K562 (cell line): Measurements from ENCODE around the gene KCNK10. TPM values are rescaled to one million over a fixed set of nuclear protein-coding genes. Genes with fewer than 3 reads are reported as not detected.

ENCODE experiments used
- AFF4 ChIP-seq: sonication (generic); formaldehyde crosslinking; IDR thresholded peaks from 2 replicates; pipeline ENCODE4 v1.8.0; 2023; ENCODE audit warnings: mild to moderate bottlenecking, missing genetic modification reagents
- HEY1 ChIP-seq: fragments of 250-450 bp; sonication (Bioruptor Pico); IDR thresholded peaks from 2 replicates; pipeline ENCODE4 v1.5.0; 2020; ENCODE audit warnings: mild to moderate bottlenecking, moderate library complexity, borderline replicate concordance
- MLX ChIP-seq, 2 experiments: fragments of 450-650 bp in 1 of 2; sonication (generic) in 1 of 2; formaldehyde crosslinking; conservative IDR thresholded peaks; 2 replicates each; pipeline versions ENCODE4 v1.4.0 to v1.8.1; 2020 to 2022; ENCODE audit warnings: mild to moderate bottlenecking in 1 of 2, missing genetic modification reagents in 1 of 2
- NR2C2 ChIP-seq, 2 experiments: fragments of 200-800 bp in 1 of 2; sonication (Bioruptor generic) in 1 of 2; sonication (generic) in 1 of 2; formaldehyde crosslinking in 1 of 2; IDR thresholded peaks; 2 replicates each; pipeline versions ENCODE4 v1.6.1 to v1.8.0; 2016 to 2022; ENCODE audit warnings: mild to moderate bottlenecking in 1 of 2, missing compliant biosample characterization in 1 of 2, missing genetic modification characterization in 1 of 2, missing genetic modification reagents in 1 of 2
- RAD21 ChIP-seq, 2 experiments: fragments of 250-450 bp in 1 of 2; fragments of 450-650 bp in 1 of 2; sonication (Bioruptor Pico) in 1 of 2; formaldehyde crosslinking in 1 of 2; IDR thresholded peaks in 1 of 2; conservative IDR thresholded peaks in 1 of 2; 2 replicates each; pipeline versions ENCODE4 v1.4.0 to v1.8.0; 2020 to 2022; ENCODE audit warnings: mild to moderate bottlenecking in 2 of 2, moderate library complexity in 1 of 2
- ZBTB49 ChIP-seq: sonication (generic); formaldehyde crosslinking; IDR thresholded peaks from 2 replicates; pipeline ENCODE4 v1.8.0; 2022; ENCODE audit warnings: missing genetic modification reagents, mild to moderate bottlenecking, borderline replicate concordance
- ZNF277 ChIP-seq: fragments of 250-450 bp; sonication (Bioruptor Pico); IDR thresholded peaks from 2 replicates; pipeline ENCODE4 v1.8.0; 2022; ENCODE audit warnings: inconsistent platforms, mild to moderate bottlenecking, moderate library complexity, borderline replicate concordance
- polyA plus RNA-seq, 8 experiments: library from polyadenylated mRNA; depleted of rRNA in 4 of 8; stranded (reverse) in 5 of 8; unstranded in 3 of 8; fragments of >200 nt; fragmentation: Nextera tagmentation in 2 of 8; fragmentation: Illumina TruSeq in 1 of 8; extraction: Ambion mirVana in 2 of 8; extraction: Trizol in 1 of 8; gene quantifications; 2 replicates each; pipeline versions ENCODE4 v1.2.1 to v1.2.3, GENCODE V29; 2011 to 2014; ENCODE audit warnings: inconsistent platforms in 1 of 8, missing spikeins in 1 of 8
- total RNA-seq, 7 experiments: library from RNA; depleted of rRNA in 6 of 7; stranded (reverse); fragments of >200 nt in 6 of 7; fragmentation: Illumina TruSeq in 2 of 7; extraction: Trizol in 2 of 7; gene quantifications; 2 replicates each; pipeline versions ENCODE4 v1.2.1 to v1.2.3, GENCODE V29; 2011 to 2021; ENCODE audit warnings: low replicate concordance in 1 of 7
- TF ChIP-seq, protein P1 (sequence below): fragments of 450-650 bp; formaldehyde crosslinking; IDR thresholded peaks from 2 replicates; pipeline ENCODE4 v1.4.0; 2020; ENCODE audit warnings: mild to moderate bottlenecking, moderate library complexity
- TF ChIP-seq, protein P2 (sequence below): fragments of 200-400 bp; formaldehyde crosslinking; IDR thresholded peaks from 2 replicates; pipeline ENCODE4 v1.6.1; 2017; ENCODE audit warnings: mild to moderate bottlenecking, low read depth, low read length, moderate library complexity
- TF ChIP-seq, protein P3 (sequence below): fragments of 450-650 bp; IDR thresholded peaks from 2 replicates; pipeline ENCODE4 v1.6.1; 2017; ENCODE audit warnings: mild to moderate bottlenecking, moderate library complexity

KCNK10 gene
- total and polyA plus RNA-seq, 9 of the 15 experiments (the other 6 are each of a cell fraction or from before 2014, with no cell fraction given): not detected

DNA sequence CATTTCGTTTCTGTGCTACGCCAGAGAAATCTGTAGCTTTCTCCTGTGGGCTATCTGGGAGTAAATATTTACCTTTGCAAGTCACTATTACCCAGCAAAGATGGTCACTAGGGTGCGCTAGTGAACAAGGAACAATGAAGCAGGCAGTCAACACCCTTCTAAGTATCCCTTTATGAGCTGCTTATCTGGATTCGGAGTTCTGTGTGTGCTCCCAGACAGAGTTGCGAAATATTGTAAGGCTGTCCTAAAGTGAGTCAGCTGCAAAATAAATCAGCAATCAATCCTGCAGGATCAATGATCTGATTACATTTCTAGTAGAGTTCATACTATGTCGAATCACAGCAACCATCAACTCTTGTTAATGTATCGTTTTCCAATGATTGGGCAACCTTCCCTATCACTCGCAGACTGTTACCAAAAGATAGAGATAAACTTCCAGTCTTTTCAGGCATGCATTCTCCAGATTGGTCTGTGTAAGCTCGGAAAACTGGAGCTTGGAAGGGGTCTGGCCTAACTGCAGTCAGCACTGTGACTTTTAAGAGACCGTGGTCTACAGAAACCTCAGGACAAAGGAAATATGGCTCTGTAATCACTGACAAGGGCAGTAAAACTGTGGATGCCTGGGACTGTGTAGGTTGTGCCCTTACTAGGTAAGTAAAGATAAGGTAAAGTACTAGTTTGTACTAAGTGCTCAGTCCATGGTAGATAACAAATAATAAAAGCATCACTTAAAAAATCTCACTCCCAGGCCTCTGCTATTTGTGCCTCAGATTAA lies 133.5 kb downstream of the KCNK10 start (continued):
- TF ChIP-seq, protein P1, sequence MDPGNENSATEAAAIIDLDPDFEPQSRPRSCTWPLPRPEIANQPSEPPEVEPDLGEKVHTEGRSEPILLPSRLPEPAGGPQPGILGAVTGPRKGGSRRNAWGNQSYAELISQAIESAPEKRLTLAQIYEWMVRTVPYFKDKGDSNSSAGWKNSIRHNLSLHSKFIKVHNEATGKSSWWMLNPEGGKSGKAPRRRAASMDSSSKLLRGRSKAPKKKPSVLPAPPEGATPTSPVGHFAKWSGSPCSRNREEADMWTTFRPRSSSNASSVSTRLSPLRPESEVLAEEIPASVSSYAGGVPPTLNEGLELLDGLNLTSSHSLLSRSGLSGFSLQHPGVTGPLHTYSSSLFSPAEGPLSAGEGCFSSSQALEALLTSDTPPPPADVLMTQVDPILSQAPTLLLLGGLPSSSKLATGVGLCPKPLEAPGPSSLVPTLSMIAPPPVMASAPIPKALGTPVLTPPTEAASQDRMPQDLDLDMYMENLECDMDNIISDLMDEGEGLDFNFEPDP (CRISPR knock-in tag): no peak
- no peak for TF ChIP-seq ZBTB49 (CRISPR knock-in tag)
- no peak for TF ChIP-seq AFF4 (CRISPR knock-in tag)
- TF ChIP-seq HEY1 (CRISPR knock-in tag): no peak
- TF ChIP-seq RAD21 (CRISPR knock-in tag; conservative IDR thresholded peaks at IDR 0.05 in 1 of 2, IDR thresholded peaks at IDR 0.05 in 1 of 2): peak; percentile 42 to 74
- TF ChIP-seq ZNF277: no peak
- TF ChIP-seq, protein P2, sequence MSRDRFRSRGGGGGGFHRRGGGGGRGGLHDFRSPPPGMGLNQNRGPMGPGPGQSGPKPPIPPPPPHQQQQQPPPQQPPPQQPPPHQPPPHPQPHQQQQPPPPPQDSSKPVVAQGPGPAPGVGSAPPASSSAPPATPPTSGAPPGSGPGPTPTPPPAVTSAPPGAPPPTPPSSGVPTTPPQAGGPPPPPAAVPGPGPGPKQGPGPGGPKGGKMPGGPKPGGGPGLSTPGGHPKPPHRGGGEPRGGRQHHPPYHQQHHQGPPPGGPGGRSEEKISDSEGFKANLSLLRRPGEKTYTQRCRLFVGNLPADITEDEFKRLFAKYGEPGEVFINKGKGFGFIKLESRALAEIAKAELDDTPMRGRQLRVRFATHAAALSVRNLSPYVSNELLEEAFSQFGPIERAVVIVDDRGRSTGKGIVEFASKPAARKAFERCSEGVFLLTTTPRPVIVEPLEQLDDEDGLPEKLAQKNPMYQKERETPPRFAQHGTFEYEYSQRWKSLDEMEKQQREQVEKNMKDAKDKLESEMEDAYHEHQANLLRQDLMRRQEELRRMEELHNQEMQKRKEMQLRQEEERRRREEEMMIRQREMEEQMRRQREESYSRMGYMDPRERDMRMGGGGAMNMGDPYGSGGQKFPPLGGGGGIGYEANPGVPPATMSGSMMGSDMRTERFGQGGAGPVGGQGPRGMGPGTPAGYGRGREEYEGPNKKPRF: no peak
- TF ChIP-seq MLX (CRISPR knock-in tag; conservative IDR thresholded peaks at IDR 0.05): no peak
- TF ChIP-seq NR2C2 (CRISPR knock-in tag; IDR thresholded peaks at IDR 0.05): no peak
- TF ChIP-seq NR2C2 (tag; IDR thresholded peaks at IDR 0.05): no peak
- TF ChIP-seq, protein P3, sequence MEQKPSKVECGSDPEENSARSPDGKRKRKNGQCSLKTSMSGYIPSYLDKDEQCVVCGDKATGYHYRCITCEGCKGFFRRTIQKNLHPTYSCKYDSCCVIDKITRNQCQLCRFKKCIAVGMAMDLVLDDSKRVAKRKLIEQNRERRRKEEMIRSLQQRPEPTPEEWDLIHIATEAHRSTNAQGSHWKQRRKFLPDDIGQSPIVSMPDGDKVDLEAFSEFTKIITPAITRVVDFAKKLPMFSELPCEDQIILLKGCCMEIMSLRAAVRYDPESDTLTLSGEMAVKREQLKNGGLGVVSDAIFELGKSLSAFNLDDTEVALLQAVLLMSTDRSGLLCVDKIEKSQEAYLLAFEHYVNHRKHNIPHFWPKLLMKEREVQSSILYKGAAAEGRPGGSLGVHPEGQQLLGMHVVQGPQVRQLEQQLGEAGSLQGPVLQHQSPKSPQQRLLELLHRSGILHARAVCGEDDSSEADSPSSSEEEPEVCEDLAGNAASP: no peak
